Measurements from ENCODE around the gene ARFGAP1. TPM values are rescaled to one million over a fixed set of nuclear protein-coding genes. Genes with fewer than 3 reads are reported as not detected.

The ARFGAP1 gene
- total and polyA plus RNA-seq, 5 donors from 2014 or later: 17.9 to 123 (median 21.0) TPM

GRCh38 chr20:63325554-63326313 lies 53.1 kb downstream of the ARFGAP1 start:
- H3K27ac Mint-ChIP-seq: peak overlapping the region in 1 of 3 donors; percentile 89
- H3K4me1 Mint-ChIP-seq: peaks cover 0 to 5% (median 0%) of the 10 kb centered on the region in 4 donors
- no peaks in the 10 kb centered on the region for H3K27me3 Mint-ChIP-seq
- peaks cover 0 to 11% of the 10 kb centered on the region in 2 experiments for H3K9me3 ChIP-seq (ENCODE audit: control insufficient read depth in 2 of 2, low read length in 2 of 2)
- ATAC-seq (ENCODE audit: low read depth in 2 of 2) (no peak), DNase-seq (no peak)
- no peaks in the 10 kb centered on the region for H3K27me3 ChIP-seq (ENCODE audit: control insufficient read depth, insufficient read depth, low read length)
- H3K4me3 Mint-ChIP-seq: no peak overlapping the region
- H3K4me3 ChIP-seq (ENCODE audit: low read depth, low read length): no peak overlapping the region
- no peaks in the 10 kb centered on the region for H3K36me3 ChIP-seq (ENCODE audit: control insufficient read depth, insufficient read depth, low read length)
- H3K36me3 Mint-ChIP-seq: no peaks in the 10 kb centered on the region
- H3K27ac ChIP-seq (ENCODE audit: insufficient read depth, low read length, poor library complexity, severe bottlenecking): no peak overlapping the region
- peaks cover 9% of the 10 kb centered on the region for H3K4me1 ChIP-seq (ENCODE audit: control insufficient read depth, insufficient read depth, low read length, poor library complexity, severe bottlenecking)
- H3K9me3 Mint-ChIP-seq: peaks cover 0 to 3% (median 0%) of the 10 kb centered on the region in 7 donors

- Mint-ChIP-seq H3K27ac (peak overlapping the region; percentile 72 to 95 (median 86)), H3K27me3 (peaks cover 3% of the 10 kb centered on the region)
- peak overlapping the region; percentile 76 for H3K27ac ChIP-seq (ENCODE audit: insufficient read depth, low read length, poor library complexity, severe bottlenecking)
Measured at GRCh38 chr20:63326314-63327230, 54.0 kb downstream of the ARFGAP1 start.

GRCh38 chr20:63327231-63327745 lies 54.7 kb downstream of the ARFGAP1 start:
- DNase-seq (no peak), ATAC-seq (ENCODE audit: low read depth in 2 of 2) (peak in 1 of 2 donors; percentile 35)
- peaks cover 0 to 5% (median 0%) of the 10 kb centered on the region in 4 donors for H3K4me1 Mint-ChIP-seq
- peaks cover 0 to 11% (median 5%) of the 10 kb centered on the region in 7 donors for H3K9me3 Mint-ChIP-seq
- H3K27me3 ChIP-seq (ENCODE audit: control insufficient read depth, insufficient read depth, low read length): no peaks in the 10 kb centered on the region
- H3K27ac Mint-ChIP-seq: peak overlapping the region; percentile 72 to 95 (median 86)
- H3K27ac ChIP-seq (ENCODE audit: insufficient read depth, low read length, poor library complexity, severe bottlenecking): peak overlapping the region; percentile 76
- peaks cover 7 to 21% of the 10 kb centered on the region in 2 experiments for H3K9me3 ChIP-seq (ENCODE audit: control insufficient read depth in 2 of 2, low read length in 2 of 2)
- peaks cover 9% of the 10 kb centered on the region for H3K4me1 ChIP-seq (ENCODE audit: control insufficient read depth, insufficient read depth, low read length, poor library complexity, severe bottlenecking)
- H3K4me3 Mint-ChIP-seq: peak overlapping the region in 1 of 4 donors; percentile 21
- H3K27me3 Mint-ChIP-seq: peaks cover 8% of the 10 kb centered on the region
- H3K36me3 Mint-ChIP-seq: peaks cover 6% of the 10 kb centered on the region
- H3K36me3 ChIP-seq (ENCODE audit: control insufficient read depth, insufficient read depth, low read length): no peaks in the 10 kb centered on the region
- H3K4me3 ChIP-seq (ENCODE audit: low read depth, low read length): no peak overlapping the region

More at GRCh38 chr20:63326314-63327230, 54.0 kb downstream of the ARFGAP1 start:
- Histone ChIP-seq H3K4me1 (ENCODE audit: control insufficient read depth, insufficient read depth, low read length, poor library complexity, severe bottlenecking) (peaks cover 9% of the 10 kb centered on the region), H3K36me3 (ENCODE audit: control insufficient read depth, insufficient read depth, low read length) (no peaks in the 10 kb centered on the region), H3K27me3 (ENCODE audit: control insufficient read depth, insufficient read depth, low read length) (no peaks in the 10 kb centered on the region), H3K9me3 (ENCODE audit: control insufficient read depth in 2 of 2, low read length in 2 of 2) (peaks cover 1 to 14% of the 10 kb centered on the region in 2 experiments), H3K4me3 (ENCODE audit: low read depth, low read length) (no peak overlapping the region)
- peak in 1 of 2 donors; percentile 7 for ATAC-seq (ENCODE audit: low read depth in 2 of 2)
- Mint-ChIP-seq H3K36me3 (peaks cover 2% of the 10 kb centered on the region), H3K4me3 (peak overlapping the region in 1 of 4 donors; percentile 21), H3K9me3 (peaks cover 0 to 5% (median 2%) of the 10 kb centered on the region in 7 donors), H3K4me1 (peaks cover 0 to 5% (median 0%) of the 10 kb centered on the region in 4 donors)
- DNase-seq: peak in 1 of 3 donors; percentile 16

- Mint-ChIP-seq H3K27me3 (peaks cover 8% of the 10 kb centered on the region), H3K4me3 (no peak overlapping the region), H3K4me1 (peaks cover 0 to 5% (median 0%) of the 10 kb centered on the region in 4 donors), H3K27ac (peak overlapping the region in 1 of 3 donors; percentile 56), H3K9me3 (peaks cover 0 to 11% (median 5%) of the 10 kb centered on the region in 7 donors), H3K36me3 (peaks cover 6% of the 10 kb centered on the region)
- Histone ChIP-seq H3K36me3 (ENCODE audit: control insufficient read depth, insufficient read depth, low read length) (no peaks in the 10 kb centered on the region), H3K4me3 (ENCODE audit: low read depth, low read length) (no peak overlapping the region), H3K27ac (ENCODE audit: insufficient read depth, low read length, poor library complexity, severe bottlenecking) (no peak overlapping the region), H3K9me3 (ENCODE audit: control insufficient read depth in 2 of 2, low read length in 2 of 2) (peaks cover 7 to 21% of the 10 kb centered on the region in 2 experiments), H3K4me1 (ENCODE audit: control insufficient read depth, insufficient read depth, low read length, poor library complexity, severe bottlenecking) (peaks cover 9% of the 10 kb centered on the region), H3K27me3 (ENCODE audit: control insufficient read depth, insufficient read depth, low read length) (no peaks in the 10 kb centered on the region)
- no peak for DNase-seq
- ATAC-seq (ENCODE audit: low read depth in 2 of 2): no peak
Measured at GRCh38 chr20:63328026-63328700, 55.5 kb downstream of the ARFGAP1 start.

GRCh38 chr20:63328718-63329275 lies 56.2 kb downstream of the ARFGAP1 start:
- peaks cover 8% of the 10 kb centered on the region for H3K27me3 Mint-ChIP-seq
- H3K27ac ChIP-seq (ENCODE audit: insufficient read depth, low read length, poor library complexity, severe bottlenecking): no peak overlapping the region
- no peaks in the 10 kb centered on the region for H3K27me3 ChIP-seq (ENCODE audit: control insufficient read depth, insufficient read depth, low read length)
- H3K36me3 ChIP-seq (ENCODE audit: control insufficient read depth, insufficient read depth, low read length): no peaks in the 10 kb centered on the region
- peaks cover 0 to 5% (median 0%) of the 10 kb centered on the region in 4 donors for H3K4me1 Mint-ChIP-seq
- peaks cover 6% of the 10 kb centered on the region for H3K36me3 Mint-ChIP-seq
- no peak overlapping the region for H3K27ac Mint-ChIP-seq
- ATAC-seq (ENCODE audit: low read depth in 2 of 2): no peak
- DNase-seq: no peak
- H3K9me3 ChIP-seq (ENCODE audit: control insufficient read depth in 2 of 2, low read length in 2 of 2): peaks cover 7 to 21% of the 10 kb centered on the region in 2 experiments
- H3K4me3 ChIP-seq (ENCODE audit: low read depth, low read length): no peak overlapping the region
- H3K9me3 Mint-ChIP-seq: peaks cover 0 to 16% (median 5%) of the 10 kb centered on the region in 7 donors
- no peak overlapping the region for H3K4me3 Mint-ChIP-seq
- H3K4me1 ChIP-seq (ENCODE audit: control insufficient read depth, insufficient read depth, low read length, poor library complexity, severe bottlenecking): peaks cover 9% of the 10 kb centered on the region

GRCh38 chr20:63329331-63330083 lies 56.9 kb downstream of the ARFGAP1 start:
- Histone ChIP-seq H3K27ac (ENCODE audit: insufficient read depth, low read length, poor library complexity, severe bottlenecking) (no peak overlapping the region), H3K4me1 (ENCODE audit: control insufficient read depth, insufficient read depth, low read length, poor library complexity, severe bottlenecking) (peaks cover 9% of the 10 kb centered on the region), H3K36me3 (ENCODE audit: control insufficient read depth, insufficient read depth, low read length) (no peaks in the 10 kb centered on the region), H3K9me3 (ENCODE audit: control insufficient read depth in 2 of 2, low read length in 2 of 2) (peaks cover 7 to 21% of the 10 kb centered on the region in 2 experiments), H3K27me3 (ENCODE audit: control insufficient read depth, insufficient read depth, low read length) (no peaks in the 10 kb centered on the region), H3K4me3 (ENCODE audit: low read depth, low read length) (no peak overlapping the region)
- peaks cover 6% of the 10 kb centered on the region for H3K36me3 Mint-ChIP-seq
- ATAC-seq (ENCODE audit: low read depth in 2 of 2) (no peak), DNase-seq (no peak)
- peaks cover 0 to 19% (median 5%) of the 10 kb centered on the region in 7 donors for H3K9me3 Mint-ChIP-seq
- no peak overlapping the region for H3K27ac Mint-ChIP-seq
- peaks cover 8% of the 10 kb centered on the region for H3K27me3 Mint-ChIP-seq
- peaks cover 0 to 5% (median 0%) of the 10 kb centered on the region in 4 donors for H3K4me1 Mint-ChIP-seq
- no peak overlapping the region for H3K4me3 Mint-ChIP-seq
